Forelimb muscle (tissue), 1 donor: ENCODE results near the gene TMEM9. TPM values are rescaled to one million over a fixed set of nuclear protein-coding genes. Genes with fewer than 3 reads are reported as not detected.

Experiments
- DNase-seq: peaks from one replicate; pipeline ENCODE4 v3.0.0-alpha.2; 2013; ENCODE audit warnings: low read depth
- polyA plus RNA-seq: library from polyadenylated mRNA; unstranded; fragments of 120-200 nt; gene quantifications from one replicate; pipeline ENCODE4 v1.2.1, GENCODE V29; 2013; ENCODE audit not compliant: insufficient read length

TMEM9 gene
- 52.0 TPM for polyA plus RNA-seq

DNA sequence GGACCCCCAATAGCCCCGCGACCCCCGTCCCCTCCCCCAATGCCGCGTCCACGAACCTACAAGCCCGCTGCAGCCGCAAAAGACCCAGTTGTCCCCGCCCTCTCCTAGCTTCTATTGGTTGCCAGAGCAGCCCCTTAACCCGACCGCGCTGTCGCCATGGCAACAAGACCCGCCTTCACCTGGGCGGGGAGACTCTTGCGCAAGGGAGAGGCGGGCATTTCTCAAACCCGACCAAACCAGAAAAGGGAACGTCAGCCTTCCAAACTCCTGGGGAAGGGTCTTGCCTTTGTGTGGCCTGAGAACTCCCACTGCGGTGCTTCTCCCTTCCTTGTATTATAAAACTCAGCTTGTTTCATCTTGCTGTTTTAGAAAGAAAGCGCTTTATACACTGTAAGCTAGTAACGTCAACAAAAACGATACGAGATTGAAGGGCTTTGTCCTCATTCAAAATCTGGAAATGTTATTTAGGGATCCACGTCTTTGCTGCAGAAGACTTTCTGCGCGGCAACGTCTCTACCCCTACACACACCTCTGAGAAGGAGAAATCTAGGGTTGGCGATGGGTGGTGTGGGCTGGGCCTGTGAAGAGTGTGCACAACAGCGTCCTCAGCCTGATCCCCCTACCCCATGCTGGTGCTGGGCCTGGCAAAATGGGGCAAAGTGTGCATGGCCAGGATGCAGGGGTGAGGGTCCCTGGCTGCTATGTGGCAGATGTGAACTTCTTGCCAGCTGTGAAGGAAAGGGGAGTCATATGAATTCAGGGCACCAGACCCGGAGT, at the start of gene TMEM9:
TSS of gene TMEM9 (minus strand) at position 86 of the 777 bp plus-strand sequence. CDS start 551 bp downstream, outside the sequence.
- peak; percentile 95 for DNase-seq

DNA sequence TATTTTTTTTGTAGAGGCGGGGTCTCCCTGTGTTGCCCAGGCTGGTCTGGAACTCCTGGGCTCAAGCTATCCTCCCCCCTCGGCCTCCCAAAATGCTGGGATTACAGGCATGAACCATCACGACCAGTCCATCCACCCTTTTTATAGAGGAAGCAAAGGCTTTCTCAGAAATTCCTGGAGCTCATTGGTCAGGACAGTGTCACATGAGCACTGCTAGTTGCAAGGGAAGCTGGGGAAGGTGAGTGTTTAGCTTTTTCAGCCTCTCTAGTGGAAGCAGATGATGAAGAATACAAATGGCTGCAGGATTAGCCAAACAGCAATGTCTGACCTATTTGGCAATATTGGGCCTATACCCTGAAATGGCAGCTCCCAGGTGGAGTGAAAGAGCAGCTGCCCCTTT, 44.3 kb upstream of the TMEM9 start:
- no peak for DNase-seq

DNA sequence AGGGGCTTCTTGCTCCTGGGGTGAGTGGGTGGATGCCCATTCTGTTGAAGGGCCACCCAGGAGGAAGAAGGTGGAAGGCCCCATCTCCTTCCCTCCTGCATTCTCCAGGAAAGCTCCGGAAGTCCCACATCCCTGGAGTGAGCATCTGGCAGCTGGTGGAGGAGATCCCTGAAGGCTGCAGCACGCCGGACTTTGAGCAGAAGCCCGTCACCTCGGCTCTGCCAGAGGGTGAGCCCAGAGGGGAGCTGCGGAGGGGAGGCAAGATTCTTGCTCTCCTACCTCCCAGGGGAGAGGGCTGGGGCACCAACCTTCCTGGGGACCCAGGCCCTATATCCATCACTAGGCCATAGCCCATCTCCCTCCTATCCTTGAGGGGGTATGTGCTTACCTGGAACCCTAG, 39.8 kb upstream of the TMEM9 start:
- DNase-seq: no peak

DNA sequence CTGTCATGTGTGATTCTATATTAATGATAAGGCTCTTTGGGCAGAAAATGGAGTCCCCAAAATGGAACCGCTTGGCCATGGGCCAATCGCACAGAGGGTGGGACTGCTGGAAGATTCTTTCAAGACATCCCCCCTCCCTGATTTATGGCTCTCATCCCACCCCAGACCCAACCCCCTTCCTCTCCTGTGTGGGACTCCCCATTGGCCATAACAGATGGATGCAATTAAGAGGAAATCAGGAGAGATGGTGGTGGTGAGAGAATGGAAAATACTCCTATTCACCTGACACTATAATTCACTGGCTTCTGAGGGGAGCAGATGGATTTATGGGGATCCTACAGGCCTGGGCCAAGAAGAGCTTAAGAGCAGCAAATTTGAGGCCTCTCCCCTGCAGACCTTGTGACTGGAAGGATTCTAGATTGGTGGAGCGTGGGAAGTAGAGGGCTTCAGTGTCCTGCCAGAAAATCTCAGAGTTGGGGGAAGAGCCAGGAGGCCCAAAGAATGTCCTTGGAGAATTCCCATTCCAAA, 38.1 kb upstream of the TMEM9 start:
- DNase-seq: peak; percentile 38

DNA sequence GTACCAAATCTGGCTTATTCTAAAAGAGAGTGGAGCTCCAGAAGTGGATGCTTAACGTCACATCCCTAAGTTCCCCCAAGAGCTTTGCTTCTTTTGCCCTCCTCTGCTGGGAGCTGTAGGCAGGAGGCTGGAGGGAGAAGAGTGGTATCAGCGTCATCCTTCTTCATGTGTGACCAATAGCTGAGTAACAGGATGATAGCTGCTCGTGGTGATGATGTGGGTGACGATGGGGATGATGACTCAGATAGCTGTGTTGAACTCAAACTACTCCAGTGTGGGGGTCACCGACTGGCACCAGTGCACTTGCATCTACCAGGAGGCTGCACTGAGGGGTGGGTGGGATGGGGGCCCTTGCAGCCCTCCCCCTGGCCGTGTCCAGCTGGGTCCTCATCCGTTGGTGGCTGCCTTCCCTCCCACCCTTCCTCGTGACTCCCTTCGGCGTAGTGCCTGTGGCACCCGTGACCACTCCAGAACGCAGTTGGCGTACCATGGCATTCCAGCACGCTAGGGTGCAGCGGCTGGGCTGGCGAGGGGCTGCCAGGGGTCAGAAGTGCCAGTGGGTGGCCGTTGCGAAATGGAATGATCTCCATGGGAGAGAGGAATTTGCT, 37.5 kb upstream of the TMEM9 start:
- no peak for DNase-seq

DNA sequence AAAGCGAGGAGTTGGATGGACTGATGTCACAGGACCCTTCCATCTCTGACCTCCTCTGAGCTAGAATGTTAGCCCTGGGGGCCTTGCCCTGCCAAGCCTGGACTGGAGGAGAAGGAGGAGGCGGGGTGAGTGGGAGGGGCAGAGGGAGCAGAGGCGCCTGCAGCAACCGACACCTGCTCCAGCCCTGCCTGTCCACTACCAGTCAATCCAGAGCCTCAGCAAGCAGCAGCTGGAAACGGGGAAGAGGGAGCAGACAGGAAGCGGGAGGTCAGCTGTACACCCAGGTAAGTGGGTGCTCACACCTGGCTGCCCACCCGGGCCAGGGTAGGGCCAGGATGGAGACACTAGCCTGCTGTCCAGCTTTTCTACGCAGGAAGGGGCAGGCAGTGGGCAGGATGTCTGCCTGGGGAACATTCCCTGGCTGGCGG, 36.4 kb upstream of the TMEM9 start, which contains the start of gene IGFN1:
TSS of gene IGFN1 (plus strand) at position 201 of the 428 bp plus-strand sequence. CDS start 2,470 bp downstream, outside the sequence.
- no peak for DNase-seq

DNA sequence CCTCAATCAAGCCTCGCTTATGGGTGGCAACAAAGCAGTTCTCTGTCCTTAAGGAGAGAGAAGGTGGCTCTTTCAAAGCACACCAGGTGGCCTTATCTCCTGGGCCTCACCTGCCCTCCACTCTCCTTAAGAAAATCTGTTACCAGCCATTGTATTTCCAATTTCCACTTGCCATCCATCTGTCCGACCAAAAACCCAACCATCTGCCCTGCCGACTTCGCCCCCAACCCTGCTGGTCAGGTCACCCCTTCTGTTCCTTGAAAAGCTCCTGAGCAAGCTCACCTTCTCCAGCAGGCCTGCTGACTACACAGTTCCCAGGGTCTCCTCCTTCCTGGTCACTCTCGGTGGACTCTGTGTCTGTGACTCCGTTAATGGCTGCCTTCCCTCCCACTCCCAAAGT, 35.7 kb upstream of the TMEM9 start:
- DNase-seq: no peak

DNA sequence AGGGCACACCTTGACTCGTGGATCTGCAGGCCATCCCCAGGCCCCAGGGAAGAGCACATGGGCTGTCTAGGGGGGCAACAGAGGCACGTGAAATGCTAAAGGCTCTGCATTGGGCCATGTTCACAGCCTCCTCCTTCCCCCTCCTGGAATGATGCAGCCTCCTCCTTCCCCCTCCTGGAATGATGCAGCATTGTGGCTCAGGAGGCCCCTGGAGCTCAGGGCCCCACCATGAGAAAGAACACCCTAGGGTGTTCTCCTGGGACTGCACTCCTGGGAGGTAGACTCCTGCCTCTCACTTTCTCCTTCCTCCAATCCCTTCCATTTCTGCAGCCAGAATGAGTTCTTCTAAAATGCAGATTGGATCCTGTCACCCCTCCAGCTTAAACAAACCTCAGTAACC, 34.8 kb upstream of the TMEM9 start:
- no peak for DNase-seq

DNA sequence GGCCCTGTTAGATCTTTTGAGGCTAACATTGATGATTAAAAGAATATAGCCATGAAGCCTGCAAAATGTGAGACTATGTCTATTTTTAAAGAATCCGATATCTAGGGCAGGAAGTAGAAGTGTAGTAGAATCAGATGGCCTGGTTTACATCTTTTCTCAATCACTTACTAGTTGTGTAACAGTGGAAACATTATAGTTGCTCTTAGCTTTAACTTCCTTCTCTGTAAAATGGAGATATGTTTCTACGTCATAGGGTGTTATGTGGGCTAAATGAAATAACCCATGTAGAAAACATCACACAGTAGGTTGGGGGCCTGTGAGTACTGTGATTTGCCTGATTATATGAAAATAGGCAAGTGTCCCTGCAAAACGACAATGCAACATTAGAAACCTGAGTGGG, 31.9 kb upstream of the TMEM9 start:
- no peak for DNase-seq

DNA sequence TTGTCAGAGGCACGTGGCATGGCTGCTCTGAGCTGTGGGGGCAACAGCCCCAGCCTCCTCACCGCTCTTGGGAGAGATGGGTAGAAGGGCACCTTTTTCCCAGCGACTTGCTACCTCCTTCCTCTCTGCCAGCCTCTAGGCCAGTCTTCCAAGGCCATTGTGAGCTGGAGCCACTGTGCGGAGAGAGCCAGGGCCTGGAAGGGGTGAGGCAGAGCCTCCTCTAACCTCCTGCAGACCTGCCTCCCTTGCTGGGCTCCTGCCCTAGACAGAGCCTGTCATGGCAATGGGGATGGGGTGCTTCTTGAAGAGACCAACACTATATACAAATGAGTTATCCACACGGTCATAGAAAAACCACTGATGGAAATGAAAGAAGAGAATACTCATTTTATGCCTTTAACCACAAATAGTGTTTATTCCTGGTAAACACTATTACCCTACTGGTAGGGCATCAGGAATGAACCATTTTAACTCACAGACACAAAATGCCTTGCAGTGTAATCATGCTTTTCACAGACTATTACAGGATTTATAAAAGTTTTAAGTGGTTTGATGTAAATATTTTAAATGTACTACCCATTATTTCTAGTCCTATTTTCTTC, 31.4 kb upstream of the TMEM9 start:
- DNase-seq: no peak

DNA sequence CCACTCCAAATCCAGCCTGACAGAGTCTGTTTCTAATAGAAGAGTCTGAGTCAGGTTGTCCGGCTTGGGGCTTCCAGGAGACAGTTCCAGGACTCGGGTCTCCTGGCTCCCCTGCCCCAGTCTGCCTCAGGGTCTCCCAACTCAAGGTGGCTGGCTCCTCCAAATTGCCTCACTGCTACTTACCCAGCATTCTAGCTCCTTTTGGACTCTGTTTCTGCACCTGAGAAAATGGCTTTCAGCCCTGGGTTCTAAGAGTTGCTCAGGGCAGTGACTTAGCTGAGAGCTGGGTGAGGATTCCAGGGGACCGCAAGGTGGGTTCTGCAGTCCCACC, 30.8 kb upstream of the TMEM9 start:
- no peak for DNase-seq

DNA sequence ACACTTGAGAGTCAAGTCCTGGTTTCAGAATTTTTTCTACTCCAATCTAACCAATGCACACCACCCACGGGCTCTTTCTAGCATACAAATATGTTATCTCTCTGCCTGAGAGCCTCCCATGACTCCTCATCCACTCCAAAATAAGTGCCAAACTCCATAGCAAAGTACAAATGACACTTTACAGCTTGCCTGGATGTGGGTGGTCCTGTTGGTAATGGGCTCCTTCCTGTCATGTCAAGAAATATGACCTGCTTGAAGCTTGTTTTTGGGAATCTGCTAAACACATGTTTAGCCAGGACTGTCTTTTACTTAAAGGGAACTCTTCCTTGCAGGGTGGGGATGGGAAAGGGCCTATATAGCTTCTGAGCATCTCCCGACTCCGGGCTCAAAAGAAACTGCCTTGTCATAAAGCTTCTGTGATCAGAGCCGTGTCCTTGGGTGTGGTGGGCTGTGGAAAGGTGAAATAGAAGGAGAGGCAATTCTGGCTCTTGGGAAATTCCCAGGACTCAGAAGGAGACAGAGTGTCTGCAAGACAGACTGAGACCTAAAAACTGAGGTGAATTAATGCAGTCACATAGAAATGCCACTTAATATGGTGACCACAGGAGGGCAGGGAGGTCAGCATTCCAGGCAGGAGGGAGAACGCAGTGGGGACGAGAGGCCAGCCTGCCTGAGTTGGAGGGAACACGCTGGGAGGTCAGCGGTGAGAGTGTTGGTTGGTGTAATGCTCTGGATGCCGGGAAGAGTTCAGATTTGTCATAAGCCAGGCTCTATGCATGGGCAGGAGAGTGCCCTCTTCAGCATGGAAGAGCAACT, 30.2 kb upstream of the TMEM9 start:
- no peak for DNase-seq

DNA sequence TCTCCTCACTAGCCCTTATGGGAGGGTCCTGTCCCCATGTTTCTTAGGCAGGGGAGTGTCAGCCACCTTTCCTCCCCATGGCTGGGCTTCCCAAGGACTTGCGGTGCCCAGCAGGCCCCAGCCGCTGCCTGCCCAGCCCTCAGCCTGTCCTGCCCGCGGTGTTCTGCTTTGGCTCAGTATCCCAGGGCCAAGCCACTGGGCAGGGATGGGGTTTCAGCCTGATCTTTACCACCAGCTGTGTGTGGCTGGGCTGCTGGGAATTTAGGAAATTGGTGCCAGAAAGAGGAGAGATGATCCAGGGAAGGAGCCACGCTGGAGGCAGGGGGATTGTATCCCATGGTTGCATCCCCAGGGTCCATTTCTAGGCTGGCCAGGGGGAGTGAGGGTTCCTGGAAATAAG, 29.5 kb upstream of the TMEM9 start:
- DNase-seq: no peak

DNA sequence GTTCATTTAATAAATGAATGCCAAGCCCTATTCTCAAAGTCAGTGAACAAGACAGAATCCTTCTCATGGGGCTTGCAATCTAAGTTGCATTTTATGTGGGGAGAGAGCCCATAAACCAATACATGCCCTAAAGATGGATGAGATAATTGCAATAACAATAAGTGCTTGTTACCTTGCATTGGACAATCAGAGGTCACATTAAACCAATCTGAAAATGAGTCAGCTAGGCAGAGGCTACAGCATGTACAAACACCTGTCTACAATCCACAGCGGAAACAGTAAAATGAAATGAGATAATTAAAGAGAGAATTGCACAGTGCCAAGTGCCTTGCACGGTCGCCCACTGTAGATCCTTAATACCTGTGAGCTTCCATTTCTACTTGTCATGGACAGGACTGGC, 28.9 kb upstream of the TMEM9 start:
- no peak for DNase-seq

DNA sequence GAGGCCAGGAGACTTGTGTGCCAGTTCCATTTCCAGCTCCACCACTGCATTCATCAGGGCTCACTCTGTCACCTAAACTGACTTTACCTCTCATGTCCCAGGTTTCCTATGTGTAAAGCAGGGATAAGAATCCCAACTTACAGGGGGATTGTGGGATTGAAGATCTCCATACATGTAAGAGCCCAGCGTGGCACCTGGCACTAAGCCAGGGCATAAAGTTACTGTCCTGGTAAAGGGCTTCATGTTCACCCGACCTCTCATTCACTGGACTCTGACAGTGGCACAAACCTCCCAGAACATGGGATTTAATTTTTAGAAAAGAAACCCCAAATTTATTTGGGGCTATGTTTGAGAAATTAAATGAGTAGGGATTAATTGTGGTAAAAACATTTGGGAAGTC, 27.5 kb upstream of the TMEM9 start:
- no peak for DNase-seq

DNA sequence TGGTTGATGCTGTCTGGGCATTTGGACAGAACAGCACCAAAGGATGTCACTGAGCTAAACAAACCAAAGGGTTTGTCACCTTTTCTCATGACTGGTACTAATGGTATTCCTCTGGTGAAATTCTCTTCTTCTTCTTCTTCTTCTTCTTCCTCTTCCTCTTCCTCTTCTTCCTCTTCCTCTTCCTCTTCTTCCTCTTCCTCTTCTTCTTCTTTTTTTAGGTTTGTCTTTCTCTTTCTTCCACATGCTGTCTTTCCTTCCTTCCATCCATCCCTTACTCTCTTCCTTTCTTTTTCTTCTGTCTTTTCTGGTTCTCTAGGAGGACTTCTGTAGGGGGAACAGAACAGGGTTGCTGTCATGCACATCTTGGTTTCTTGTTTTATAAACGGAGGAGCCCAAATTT, 27.0 kb upstream of the TMEM9 start:
- DNase-seq: no peak

DNA sequence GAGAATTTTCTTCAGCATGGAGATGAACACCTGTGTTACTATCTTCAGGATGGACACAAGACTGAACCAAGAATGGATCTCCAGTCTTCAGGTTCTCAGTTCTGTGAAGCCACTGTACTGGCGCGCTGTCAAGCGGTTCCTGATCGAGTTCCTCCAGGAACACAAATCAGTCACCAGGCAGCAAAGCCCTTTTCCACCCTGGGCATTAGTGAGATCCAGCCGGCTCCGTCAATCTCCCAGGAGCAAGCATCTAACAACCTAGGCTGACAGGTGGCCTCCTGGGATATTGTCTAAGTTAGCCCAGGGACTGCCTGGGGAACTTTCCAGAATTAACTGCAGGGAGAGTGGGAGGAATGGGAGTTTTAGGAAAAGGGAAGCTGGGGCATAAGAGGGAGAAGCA, 26.6 kb upstream of the TMEM9 start:
- no peak for DNase-seq

DNA sequence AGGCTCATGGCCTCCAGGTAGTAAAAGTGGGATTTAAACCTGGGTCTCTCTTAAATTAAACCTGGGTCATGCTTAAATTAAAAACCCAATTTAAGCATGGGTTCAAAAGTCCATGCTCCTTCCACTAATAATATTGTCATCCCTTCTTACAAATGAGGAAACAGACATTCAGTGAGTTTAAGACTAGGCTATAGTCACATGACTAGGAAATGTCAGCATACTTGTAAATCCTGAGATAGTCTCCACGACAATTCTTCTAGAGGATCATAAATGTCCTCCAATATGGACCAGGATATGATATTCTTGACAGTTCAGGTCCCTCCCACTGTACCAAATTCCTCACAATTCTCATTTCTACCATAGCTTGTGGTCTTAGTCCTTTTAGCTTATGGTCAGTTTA, 25.9 kb upstream of the TMEM9 start:
- no peak for DNase-seq

DNA sequence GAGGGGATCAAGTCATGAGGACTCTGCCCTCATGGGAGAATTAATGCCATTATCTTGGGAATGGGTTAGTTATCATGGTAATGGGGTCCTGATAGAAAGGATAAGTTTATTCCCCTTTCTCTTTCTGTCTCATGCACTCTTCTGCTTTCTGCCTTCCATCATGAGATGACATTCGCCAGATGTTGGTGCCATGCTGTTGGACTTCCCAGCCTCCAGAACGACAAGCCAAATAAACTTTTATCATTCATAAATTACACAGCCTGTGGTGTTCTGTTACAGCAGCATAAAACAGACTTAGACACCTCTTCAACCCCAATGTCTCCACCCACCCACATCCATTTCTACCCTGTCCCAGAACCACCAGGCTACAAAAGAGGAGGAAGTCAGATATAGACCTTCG, 24.4 kb upstream of the TMEM9 start:
- no peak for DNase-seq

DNA sequence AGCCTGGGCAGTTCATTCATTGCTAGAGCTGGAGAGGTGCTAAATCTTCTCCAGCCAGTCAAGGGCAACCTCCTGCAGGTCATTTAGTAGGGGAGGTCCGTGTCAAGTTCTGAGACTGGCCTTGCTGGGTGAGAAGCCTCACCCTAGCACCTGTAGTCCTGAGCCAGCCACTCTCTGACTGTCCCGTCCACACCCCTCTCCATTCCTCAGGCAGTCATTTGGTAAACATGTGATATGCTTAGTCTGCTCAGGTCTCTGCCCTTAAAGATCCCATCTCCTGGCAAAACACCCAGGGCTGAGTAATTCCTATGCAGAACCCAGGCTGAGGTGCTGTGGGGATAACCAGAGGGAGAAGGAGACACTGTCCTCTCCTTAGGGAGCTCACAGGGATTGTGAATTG, 22.7 kb upstream of the TMEM9 start:
- DNase-seq: no peak

DNA sequence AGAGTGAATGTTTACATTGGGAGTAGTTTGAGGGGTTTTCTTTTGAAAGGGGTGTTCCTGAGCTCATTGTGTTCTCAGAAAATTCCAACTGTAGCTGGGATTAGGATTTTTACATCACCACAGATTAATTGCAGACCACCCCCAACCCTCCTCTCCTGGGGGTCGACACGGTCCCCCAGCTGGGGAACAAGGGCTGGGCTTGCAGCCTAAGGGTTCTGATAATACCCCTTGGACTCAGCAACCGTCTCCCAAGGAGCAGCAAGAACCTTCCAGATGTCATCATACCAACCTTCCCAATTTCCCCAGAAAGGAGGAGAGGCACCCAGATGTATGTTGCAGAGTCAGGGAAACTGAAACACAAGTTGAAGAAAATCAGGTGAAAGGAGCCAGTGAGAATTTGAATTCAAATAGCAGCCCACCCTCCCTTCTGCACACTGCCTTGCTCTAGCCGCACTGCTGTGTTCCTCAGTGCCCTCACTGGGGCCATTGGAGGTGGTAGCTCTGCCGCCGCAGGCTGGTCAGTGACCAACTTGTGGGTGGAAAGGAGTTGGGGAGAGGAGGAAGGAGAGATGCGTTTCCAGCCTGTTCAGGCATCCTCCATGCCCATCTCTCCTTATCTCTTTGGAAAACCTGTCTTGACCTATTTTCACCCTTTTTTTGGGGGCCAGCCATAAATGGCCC, 21.7 kb upstream of the TMEM9 start:
- DNase-seq: no peak
